ENCODE results near the gene DGLUCY. TPM values are rescaled to one million over a fixed set of nuclear protein-coding genes. Genes with fewer than 3 reads are reported as not detected.
A peak's percentile ranks its signal among the peaks of the same experiment; 100 is the strongest.

Gene DGLUCY
- polyA plus RNA-seq, 1 experiment, result 22.1 TPM

DNA sequence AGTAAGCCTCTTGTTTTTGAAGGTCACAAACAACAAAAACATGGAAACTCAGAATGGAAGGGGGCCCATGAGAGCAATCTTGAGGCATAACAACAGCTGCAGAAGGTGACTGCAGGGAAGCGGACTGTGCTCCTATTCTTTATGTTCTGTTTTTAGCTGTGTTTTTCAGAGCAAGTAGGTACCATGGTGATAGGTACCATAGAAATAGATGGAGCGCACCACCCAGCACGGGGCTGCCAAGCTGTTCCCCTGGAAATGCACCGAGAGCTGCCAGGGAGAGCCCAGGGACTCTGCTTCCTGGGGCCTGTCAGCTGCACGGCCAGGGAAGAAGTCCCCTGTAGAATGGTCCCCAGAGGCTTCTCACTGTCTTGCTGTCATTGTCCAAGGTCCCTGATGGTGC, 32.8 kb downstream of the DGLUCY start:
- no peak overlapping the region for H3K27ac ChIP-seq (ENCODE audit: low read depth, low read length)
- H3K27me3 ChIP-seq (ENCODE audit: control insufficient read depth, insufficient read depth, low read length), result peaks cover 7% of the 10 kb centered on the region
- no peaks in the 10 kb centered on the region; the same call in 1 of the 2 replicates for H3K9me3 ChIP-seq (ENCODE audit: control insufficient read depth, insufficient read depth, low read length)
- ChIA-PET POLR2A (no interaction called here), CTCF (interaction anchor here (1.1 to 2.1 kb wide), 2 partner anchors 27 to 139 kb away, joined by 3 to 6 read pairs; no protein-coding TSS in a partner anchor)
- DNase-seq (ENCODE audit: low read depth, low spot score), result no peak
- H3K4me3 ChIP-seq (ENCODE audit: low read depth, low read length), result no peak overlapping the region
- TF ChIP-seq, protein P1, sequence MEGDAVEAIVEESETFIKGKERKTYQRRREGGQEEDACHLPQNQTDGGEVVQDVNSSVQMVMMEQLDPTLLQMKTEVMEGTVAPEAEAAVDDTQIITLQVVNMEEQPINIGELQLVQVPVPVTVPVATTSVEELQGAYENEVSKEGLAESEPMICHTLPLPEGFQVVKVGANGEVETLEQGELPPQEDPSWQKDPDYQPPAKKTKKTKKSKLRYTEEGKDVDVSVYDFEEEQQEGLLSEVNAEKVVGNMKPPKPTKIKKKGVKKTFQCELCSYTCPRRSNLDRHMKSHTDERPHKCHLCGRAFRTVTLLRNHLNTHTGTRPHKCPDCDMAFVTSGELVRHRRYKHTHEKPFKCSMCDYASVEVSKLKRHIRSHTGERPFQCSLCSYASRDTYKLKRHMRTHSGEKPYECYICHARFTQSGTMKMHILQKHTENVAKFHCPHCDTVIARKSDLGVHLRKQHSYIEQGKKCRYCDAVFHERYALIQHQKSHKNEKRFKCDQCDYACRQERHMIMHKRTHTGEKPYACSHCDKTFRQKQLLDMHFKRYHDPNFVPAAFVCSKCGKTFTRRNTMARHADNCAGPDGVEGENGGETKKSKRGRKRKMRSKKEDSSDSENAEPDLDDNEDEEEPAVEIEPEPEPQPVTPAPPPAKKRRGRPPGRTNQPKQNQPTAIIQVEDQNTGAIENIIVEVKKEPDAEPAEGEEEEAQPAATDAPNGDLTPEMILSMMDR (IDR thresholded peaks at IDR 0.05; ENCODE audit: low read depth, low read length), result no peak

DNA sequence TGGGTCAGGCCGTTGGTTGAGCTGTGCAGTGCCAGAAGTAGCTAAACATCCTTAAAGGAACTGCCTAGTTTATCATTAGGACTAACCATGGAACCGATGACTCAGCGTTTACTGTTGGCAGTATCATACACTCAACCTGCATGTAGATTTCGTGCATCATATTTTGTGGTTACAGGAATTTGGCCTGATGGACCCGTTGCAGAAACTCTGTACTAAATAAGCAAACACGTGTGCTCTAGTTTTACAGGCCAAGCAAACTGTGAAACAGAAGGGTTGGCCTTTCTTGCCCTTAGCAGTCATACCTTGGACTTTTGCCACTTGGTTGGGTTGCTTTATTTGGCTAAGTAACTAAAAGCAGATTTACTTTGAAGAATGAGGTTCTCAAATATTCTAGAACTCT, 35.6 kb downstream of the DGLUCY start:
- TF ChIP-seq, protein P1 (IDR thresholded peaks at IDR 0.05; ENCODE audit: low read depth, low read length), result no peak
- CTCF ChIA-PET, result interaction anchor here (1.4 kb wide), 1 partner anchor 24 kb away, joined by 5 read pairs; no protein-coding TSS in a partner anchor
- Histone ChIP-seq H3K27ac (ENCODE audit: low read depth, low read length) (peak overlapping the region; percentile 65), H3K4me3 (ENCODE audit: low read depth, low read length) (no peak overlapping the region), H3K9me3 (ENCODE audit: control insufficient read depth, insufficient read depth, low read length) (no peaks in the 10 kb centered on the region; the same call in 1 of the 2 replicates), H3K27me3 (ENCODE audit: control insufficient read depth, insufficient read depth, low read length) (peaks cover 7% of the 10 kb centered on the region)
- POLR2A ChIA-PET, result interaction anchor here (0.6 to 1.4 kb wide), 4 partner anchors 34 to 223 kb away, joined by 3 to 10 read pairs (median 4); partner anchors contain the start of gene DGLUCY
- DNase-seq (ENCODE audit: low read depth, low spot score), result peak; percentile 99

DNA sequence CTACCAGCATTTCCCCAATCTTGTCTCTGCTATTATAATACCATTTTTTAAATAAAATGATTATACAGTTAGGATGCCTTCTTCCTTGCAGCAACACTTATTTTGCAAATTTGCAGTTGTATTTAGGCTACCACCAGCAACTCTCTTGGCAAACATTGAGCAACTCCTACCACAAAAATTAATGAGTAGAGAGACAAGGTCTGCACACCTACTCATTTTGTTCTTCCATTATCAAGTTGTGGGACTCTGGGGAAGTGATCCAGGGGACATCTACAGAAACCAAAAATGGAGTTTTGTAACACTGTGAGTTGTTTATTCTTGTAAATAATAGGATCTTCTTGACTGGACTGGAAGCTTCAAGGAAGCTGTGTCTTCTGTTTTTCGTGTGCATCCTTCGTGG, 38.6 kb downstream of the DGLUCY start:
- ChIA-PET CTCF (interaction anchor here (6.9 kb wide), 1 partner anchor 21 kb away, joined by 40 read pairs; no protein-coding TSS in a partner anchor), POLR2A (no interaction called here)
- DNase-seq (ENCODE audit: low read depth, low spot score), result no peak
- H3K27me3 ChIP-seq (ENCODE audit: control insufficient read depth, insufficient read depth, low read length), result no peaks in the 10 kb centered on the region
- H3K9me3 ChIP-seq (ENCODE audit: control insufficient read depth, insufficient read depth, low read length), result no peaks in the 10 kb centered on the region
- H3K27ac ChIP-seq (ENCODE audit: low read depth, low read length), result no peak overlapping the region
- no peak overlapping the region for H3K4me3 ChIP-seq (ENCODE audit: low read depth, low read length)
- TF ChIP-seq, protein P1 (IDR thresholded peaks at IDR 0.05; ENCODE audit: low read depth, low read length), result no peak

DNA sequence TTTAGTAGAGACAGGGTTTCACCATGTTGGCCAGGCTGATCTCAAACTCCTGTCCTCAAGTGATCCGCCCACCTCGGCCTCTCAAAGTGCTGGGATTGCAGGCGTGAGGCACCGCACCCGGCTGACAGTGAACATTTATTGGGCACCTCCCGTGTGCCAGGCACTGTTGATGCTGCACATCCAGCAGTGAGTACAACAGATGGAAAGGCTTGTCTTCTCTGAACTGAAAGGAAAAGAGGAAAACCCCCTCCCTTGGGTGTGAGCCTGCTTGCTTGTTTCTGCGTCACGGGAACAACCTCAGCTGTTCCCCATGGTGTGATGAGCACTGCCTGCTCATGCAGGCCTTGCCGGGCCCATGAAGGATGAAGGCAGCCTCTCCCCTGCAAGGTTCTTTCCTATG, 39.5 kb downstream of the DGLUCY start:
- TF ChIP-seq, protein P1 (IDR thresholded peaks at IDR 0.05; ENCODE audit: low read depth, low read length), result no peak
- no peaks in the 10 kb centered on the region for H3K9me3 ChIP-seq (ENCODE audit: control insufficient read depth, insufficient read depth, low read length)
- DNase-seq (ENCODE audit: low read depth, low spot score), result no peak
- CTCF ChIA-PET, result interaction anchor here (6.9 kb wide), 1 partner anchor 20 kb away, joined by 40 read pairs; no protein-coding TSS in a partner anchor
- POLR2A ChIA-PET, result no interaction called here
- H3K27me3 ChIP-seq (ENCODE audit: control insufficient read depth, insufficient read depth, low read length), result no peaks in the 10 kb centered on the region
- H3K4me3 ChIP-seq (ENCODE audit: low read depth, low read length), result no peak overlapping the region
- H3K27ac ChIP-seq (ENCODE audit: low read depth, low read length), result no peak overlapping the region

DNA sequence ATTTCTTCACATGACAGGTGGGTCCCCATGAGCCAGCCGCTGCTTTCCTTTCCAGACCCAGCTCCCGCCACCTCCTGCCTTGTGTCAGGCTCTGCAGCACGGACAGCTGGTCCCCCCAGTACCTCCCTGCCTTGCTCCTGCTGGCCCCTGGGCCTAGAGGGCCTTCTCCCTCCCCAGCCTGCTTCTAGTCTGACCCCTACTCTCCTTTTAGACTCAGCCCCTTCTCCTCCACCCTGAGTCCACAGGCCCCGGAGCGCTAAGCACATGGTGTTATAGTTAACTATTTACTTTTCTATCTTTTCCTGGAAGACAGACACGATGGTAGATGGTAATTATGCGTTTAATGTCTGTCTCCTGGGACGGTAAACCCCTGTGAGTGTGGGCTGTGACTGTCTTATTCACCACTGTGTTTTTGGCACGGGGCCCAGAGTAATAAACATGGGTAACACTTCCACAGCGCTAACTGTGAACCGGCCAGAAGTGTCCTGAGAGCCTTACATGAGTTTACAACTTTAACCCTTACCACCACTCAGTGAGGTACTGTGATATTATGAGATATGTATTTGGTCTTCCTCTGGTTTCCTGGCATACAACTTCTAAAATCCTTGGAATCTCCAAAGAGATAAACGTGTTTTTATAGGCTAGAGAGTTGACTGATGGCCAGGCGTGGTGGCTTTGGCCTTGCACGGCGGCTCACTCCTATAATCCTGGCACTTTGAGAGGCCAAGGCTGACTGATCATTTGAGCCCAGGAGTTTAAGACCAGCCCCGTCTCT, 41.2 kb downstream of the DGLUCY start:
- ChIA-PET POLR2A (no interaction called here), CTCF (interaction anchor here (1.0 to 6.9 kb wide), 2 partner anchors 18 to 20 kb away, joined by 3 to 40 read pairs; no protein-coding TSS in a partner anchor)
- TF ChIP-seq, protein P1 (IDR thresholded peaks at IDR 0.05; ENCODE audit: low read depth, low read length), result no peak
- no peak overlapping the region for H3K4me3 ChIP-seq (ENCODE audit: low read depth, low read length)
- H3K27me3 ChIP-seq (ENCODE audit: control insufficient read depth, insufficient read depth, low read length), result no peaks in the 10 kb centered on the region
- no peaks in the 10 kb centered on the region for H3K9me3 ChIP-seq (ENCODE audit: control insufficient read depth, insufficient read depth, low read length)
- DNase-seq (ENCODE audit: low read depth, low spot score), result peak; percentile 20
- no peak overlapping the region for H3K27ac ChIP-seq (ENCODE audit: low read depth, low read length)
